Activated CD4-positive, alpha-beta T cell treated with anti-CD3 and anti-CD28 coated beads, Interleukin-2, Interleukin-4, amounts not matched to agents 100 ng/mL and 50 ng/mL, durations not matched to agents 16 hours and 8 hours (primary cell): Measurements from ENCODE around the gene HOXC9.

Experiments used
- DNase-seq: peaks from one replicate; pipeline ENCODE4 v3.0.0-alpha.2; 2020; ENCODE audit warnings: low spot score

The HOXC9 gene

DNA sequence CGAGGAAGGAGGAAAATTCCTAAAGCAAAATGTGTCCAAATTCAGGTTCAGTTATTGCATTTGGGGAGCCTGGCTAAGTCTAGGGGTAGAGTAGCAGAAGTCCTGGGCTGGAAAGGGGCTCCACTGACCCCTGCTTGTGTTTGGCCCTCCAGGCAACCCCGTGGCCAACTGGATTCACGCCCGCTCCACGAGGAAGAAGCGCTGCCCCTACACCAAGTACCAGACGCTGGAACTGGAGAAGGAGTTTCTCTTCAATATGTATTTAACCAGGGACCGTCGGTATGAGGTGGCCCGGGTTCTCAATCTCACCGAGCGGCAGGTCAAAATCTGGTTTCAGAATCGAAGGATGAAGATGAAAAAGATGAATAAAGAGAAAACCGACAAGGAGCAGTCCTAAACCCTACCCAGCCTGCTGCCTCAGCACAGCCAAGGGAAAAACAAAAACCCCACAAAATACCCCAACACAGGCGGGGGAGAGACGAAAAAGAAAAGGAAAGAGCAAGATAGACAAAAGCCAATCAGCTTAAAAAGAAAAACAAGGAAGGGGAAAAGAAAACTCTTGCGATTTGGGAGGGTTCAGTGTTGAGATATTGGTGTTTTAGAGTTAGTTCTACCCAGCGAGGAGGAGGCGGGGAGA lies 2.4 kb downstream of the HOXC9 start:
- DNase-seq = no peak

DNA sequence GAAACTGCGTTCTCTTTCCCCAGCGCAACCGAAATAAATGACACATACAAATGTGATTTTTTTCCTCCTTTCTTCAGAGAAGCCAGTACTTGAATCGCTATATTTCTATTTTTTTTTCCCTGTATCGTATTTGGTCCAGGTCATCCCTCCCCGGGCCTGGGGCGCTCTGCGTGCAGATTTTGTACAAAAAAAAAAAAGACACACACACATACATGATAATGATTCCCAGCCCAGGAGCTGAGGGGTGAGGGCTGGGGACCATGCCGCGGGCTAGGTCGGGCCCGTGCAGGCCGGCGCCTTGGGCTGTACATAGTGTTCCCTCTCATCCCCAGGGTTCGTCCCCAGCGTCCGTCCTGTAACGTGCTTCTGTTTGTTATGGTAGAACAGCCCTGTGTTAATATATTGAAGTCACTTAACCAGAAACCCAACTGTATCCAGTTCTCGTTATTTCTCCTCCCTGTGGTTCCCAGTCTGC lies 3.0 kb downstream of the HOXC9 start:
- DNase-seq = no peak

DNA sequence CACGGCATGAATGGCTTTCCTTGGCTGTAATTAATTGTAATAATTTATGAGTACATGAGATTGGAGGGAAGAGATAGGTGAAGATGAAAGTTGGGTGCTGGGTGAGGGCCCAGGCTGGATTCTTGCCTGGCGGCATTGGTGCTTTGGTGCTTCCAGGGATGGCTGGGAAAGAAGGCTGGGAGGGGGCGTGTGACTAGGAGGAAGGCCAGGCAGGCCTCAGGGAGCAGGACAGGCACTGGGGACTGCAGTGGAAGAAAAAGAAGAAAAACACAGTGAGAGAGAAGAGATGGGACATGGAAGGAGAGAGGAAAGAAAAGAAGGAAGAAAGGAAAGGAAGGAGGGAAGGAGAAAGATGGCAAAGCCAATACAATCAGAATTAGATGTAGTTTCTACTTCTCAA lies 3.7 kb downstream of the HOXC9 start:
- no peak for DNase-seq

DNA sequence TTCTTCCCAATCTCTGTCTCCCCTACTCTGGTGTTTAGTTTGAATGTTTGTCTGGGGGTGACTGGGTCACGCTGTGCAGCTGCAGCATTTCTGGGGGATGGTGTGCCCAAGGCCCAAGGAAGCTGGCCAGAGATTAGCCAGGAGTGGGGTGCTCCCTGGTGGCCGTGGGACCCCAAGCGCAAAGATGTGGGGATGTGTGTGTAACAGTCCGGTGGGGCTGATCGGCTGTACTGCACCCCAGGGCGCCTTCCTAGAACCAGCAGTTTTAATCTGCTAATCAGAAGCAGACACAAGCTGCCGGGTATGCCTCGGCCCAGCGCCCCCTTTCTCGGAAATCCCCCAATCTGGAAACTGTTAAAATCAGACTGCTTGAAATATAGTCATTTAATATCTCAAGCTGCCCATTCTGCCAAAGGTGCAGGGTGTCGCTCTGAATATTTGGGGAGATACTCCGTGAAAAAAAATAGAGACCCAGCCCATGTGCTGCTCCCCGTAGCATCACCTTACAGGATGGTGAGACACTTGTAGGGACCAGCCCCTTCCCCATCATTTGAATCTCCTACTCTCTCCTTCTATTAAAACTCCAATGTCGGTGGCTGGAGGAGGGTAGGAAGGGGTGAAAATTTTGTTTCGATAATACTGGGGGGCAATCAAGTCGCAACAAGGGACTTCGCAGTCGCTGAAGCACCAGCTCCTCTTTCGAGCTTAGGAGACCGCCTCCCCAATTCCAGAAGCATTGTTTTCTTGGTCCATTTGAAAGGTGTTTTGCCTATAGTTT lies 4.3 kb downstream of the HOXC9 start:
- DNase-seq = no peak

DNA sequence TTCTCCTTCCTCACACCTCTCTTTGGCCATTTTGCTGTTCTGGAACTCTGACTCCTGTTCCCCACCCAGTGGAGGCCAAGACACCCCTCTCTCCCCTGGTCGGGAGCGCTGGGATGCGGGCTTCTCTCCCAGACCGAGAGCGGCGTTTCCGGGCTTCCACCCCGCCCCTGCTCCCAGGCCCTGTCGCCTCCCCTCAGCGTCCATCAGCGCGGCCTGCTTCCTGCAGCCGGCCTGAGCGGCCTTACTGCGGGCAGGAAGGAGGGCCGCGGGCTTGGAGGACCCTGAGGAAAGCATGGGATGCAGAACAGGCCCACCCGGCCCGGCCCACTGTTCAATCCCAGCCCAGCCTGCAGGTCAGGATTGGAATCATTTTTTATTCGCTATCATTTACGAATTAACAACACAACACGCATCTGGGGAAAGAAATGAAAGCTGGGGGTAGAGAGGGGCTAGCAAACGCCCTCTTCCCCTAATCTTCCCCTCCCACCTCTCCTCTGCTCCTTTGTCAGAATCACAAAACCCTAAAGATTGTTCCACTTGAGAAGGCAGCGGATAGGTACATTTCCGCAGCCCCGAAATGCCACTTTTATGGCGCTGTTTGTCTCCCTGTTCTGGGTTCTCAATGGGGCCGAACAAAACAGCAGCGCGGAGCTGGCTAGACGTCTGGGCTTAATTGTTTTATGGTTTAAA lies 5.0 kb downstream of the HOXC9 start:
- DNase-seq = no peak

DNA sequence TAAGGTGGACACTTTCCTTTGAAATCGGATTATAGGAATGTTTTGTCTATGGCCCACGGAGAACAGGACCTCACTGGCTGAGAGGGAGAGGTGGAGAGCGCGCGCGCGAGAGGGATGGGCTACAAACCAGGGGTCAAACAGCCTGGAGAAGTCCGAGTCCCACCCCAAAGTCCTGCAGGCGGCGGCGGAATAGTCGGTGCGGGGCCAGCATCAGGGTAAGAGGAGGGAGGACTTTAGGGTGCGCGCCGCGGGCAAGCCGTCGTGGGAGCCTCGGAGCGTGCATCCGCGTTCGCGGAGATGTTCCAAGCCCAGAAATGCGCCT lies 5.5 kb downstream of the HOXC9 start:
- no peak for DNase-seq

DNA sequence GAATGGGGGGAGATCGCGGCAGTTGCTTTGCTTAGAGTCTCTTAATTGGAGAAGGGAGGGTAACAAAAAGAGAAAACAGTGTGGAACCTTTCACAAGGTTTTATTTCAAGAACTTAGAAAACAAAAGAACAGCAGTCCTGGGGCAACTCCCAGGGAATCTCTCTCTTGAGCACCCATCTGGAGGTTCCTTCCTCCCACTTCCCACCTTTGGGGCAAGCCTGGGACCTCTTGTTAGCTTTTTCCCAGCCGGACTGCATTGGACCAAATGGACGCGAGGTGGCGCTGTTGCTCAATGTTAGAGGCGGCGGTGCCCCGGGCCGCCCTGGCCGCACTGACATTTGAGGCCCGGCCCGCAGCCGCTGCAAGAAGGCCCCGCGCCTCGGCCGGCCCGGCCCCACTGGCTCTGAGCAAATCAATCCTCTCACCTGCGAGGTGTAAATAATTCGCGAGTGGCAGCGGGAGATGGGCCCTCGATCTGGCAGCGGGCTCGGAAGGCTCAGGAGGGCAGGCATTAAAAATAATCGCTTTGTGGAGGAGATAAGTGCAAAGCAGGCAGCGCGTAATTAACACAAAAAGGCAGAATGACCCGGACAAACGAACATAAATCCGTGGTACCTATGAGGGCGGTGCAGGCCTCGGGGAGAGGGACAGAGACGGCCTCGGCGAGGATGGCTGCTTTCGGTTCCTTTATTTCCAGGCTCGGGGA lies 6.0 kb downstream of the HOXC9 start:
- DNase-seq = peak; percentile 82

DNA sequence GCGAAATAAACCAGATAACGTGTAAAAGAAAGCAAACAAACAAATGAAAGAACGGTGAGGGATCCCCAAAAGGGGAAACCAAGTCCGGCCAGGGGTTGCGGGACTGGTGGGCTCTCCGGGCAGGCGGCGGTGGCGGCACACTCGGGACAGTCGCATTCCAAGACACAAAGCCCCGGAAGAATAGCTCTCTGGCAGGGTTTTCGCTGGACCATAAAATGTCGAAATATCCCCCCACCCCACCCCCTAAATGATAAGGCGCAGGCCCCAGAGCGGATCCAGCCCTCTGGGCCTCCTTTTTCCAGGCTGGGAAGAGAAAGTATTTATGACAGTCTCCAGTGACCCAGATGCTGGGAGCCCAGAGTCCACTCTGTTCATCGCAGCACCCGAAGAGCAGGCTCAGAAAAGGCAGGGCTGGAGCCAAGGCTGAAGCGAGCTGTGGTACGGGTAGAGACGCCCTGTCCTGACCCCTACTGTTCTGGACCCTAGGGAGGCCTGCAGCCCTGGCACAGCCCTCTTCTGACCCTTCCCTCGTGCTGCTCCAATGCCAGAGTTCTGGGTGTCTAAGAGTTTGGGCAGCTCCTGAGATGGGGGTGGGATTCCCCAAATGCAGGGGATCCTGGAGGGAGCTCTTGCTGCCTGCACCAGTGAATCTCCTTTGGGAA lies 6.7 kb downstream of the HOXC9 start:
- DNase-seq = no peak

DNA sequence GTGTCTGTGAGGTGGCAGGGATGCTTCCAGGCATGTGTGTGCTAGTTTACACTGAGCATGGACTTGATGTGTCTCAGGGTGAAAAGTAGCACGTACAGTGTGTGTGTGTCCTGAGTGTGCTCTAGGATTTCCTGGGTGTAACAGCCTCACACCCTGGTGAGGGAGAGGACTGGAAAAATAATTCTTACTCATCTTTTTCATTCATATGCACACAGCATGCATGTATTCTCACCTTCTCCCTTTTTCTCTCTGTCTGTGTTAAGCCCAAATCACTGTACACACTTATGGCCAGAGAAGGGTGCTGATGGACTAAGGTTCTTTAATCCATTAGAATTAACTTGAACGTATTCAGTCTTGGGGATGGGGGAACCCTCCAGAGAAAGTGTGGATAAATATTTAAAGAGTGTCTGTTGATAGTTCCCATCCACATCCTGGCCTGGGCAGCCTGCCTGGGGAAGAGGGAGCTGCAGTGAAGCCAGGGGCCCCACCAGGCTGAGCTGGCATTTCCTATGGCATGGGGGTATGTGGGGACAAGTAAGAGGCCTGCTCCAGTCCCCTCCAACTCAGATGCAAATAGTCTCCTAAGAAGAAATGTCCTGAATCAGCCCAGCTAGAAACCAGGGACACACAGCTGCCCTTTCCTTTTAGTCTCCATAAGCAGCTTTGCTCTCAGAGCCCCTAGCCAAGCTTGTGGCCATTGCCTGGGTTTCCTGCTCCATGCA lies 7.7 kb downstream of the HOXC9 start:
- DNase-seq = no peak

DNA sequence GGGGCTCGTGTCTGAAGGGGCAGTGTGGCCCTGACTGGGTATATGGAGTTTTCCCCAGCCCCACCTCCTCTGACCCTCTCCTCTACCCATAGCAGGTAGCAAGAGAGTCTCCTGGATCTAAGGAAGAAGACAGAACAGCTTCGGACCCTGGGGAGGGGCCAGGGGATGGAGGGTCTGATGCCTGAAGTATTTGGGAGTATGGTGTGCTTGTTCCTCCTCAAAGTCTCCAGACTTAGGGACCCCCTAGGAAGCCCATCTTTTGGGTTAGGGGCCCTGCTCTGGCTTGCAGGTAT lies 8.2 kb downstream of the HOXC9 start:
- no peak for DNase-seq

DNA sequence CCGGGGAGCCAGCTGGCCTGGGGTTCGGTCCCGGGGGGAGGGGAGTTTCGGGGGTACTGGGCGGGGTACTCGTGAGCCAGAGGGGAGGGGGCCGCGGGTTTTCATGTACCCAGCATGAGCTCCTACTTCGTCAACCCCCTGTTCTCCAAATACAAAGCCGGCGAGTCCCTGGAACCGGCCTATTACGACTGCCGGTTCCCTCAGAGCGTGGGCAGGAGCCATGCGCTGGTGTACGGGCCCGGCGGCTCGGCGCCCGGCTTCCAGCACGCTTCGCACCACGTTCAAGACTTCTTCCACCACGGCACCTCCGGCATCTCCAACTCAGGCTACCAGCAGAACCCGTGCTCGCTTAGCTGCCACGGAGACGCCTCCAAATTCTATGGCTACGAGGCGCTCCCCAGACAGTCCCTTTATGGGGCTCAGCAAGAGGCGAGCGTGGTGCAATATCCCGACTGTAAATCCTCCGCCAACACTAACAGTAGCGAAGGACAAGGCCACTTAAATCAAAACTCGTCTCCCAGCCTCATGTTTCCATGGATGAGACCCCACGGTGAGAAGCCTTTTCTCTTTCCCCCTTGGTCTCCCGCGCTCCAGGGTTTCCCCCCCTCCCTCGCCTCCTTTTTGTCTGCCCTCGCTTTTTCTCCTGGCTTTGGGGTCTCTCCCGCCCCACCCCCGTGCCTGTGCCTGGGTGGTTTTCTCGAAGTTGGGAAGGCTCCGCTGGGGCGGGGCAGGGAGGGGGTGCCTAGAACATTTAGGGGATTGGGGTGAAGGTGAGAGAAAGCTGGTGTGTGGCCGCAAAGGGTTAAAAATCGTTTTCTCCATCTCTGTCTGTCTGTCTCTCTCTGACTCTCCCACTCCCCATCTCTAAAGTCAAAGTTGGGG lies 9.5 kb downstream of the HOXC9 start:
- no peak for DNase-seq

DNA sequence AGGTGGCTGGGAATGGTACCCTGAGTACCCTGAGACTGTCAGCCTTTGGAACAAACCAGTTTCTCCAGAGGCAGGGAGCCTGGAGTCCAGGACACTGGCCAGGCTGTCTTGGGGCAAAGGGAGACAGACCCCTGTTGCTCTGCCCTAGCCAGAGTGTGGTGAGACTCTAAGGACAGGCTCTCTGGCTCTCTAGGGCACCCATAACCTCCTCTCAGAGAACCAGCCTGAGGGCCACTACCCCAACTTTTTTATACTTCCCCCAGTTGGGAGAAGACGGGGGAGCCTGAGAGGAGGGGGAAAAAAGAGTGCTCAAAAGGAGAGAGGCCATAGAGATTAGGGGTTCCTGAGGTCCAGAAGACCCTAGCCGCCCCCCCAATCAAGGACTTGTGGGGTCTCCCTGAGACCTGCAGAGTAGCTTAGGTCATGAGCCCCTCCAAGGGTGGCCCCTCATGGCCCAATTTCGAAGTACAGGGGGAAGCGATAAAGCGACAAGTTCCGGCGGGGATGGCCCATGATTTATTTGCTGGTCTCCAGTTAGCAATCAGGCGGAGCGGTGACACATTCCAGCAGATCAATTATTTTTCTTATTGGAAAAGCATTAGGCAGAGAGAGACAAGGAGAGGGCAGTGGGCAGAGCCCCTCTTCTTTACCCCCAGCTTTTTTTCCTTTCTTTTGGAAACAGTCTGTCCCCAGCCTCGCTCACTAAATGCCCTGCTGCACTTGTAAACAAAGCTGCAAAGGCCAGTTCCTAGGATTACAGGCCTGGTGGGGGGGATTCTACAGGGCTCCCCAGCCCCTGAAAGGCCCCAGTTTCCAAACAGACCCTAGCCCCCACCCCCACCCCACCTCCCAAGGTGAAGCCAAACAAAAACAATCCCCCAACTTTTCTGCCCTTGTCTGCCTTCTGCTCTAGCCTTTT lies 10.4 kb downstream of the HOXC9 start:
- no peak for DNase-seq

DNA sequence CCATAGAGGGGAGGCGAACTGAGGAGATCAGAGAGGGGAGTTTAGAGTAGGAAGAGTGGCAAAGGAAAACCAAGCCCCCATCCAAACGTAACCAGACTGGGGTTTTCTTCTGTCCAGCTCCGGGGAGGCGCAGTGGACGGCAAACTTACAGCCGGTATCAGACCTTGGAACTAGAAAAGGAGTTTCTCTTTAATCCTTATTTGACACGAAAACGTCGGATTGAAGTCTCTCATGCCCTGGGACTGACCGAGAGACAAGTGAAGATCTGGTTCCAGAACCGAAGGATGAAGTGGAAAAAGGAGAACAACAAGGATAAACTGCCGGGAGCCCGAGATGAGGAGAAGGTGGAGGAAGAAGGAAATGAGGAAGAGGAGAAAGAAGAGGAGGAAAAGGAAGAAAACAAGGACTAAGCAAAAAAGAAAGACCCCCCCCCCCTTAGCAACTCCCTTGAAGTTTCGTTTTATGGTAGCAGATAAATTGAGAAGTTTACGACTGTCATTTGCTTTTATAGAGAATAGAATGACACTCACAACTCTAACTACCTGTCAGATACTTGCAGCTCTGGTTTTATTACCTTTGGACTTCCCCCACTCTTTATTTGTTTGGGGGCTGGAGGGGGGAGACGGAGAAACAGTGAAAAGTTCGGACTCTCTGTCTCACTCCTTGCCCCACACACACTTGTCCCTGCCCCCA lies 11.2 kb downstream of the HOXC9 start:
- no peak for DNase-seq

DNA sequence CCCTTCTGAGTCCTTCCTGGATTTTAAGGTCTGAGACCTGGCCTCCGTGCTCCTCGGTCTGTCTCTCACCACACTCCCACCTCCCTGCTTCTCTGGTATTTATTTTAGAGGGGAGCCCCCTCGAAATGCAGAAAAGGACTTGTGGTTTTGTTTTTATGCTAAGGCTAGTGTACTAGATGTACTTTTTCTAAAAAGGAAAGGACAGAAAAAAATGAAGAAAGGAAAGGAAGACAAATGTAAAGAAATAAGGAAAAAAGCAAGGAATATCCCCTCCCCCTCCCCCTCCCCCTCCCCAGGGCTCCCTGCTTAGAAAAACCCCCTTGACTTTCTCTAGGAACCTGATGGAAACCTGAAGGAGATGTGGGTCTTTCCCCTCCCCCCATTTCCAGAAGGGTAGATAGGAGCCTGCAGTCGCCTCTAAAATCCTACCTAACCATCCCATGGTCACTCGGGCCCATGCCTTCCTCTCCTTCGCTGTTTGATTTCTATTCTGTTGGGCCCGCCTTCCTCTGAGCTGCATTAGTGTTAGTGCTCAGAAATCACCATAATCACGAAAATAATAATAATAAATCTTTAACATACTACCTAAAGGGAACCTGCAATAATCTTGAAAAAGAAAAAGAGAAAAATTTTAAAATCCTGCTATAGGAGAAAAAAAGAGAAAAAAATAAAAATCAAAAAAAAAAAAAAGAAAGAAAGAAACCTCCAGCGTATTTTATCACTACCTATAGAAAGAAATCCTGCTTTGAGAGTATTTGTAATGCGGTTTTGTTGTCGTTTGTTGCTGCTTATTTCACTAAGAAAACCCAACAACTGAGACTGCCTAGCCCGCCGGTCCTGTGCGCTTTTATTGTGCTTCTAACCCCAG lies 11.9 kb downstream of the HOXC9 start:
- DNase-seq = no peak

DNA sequence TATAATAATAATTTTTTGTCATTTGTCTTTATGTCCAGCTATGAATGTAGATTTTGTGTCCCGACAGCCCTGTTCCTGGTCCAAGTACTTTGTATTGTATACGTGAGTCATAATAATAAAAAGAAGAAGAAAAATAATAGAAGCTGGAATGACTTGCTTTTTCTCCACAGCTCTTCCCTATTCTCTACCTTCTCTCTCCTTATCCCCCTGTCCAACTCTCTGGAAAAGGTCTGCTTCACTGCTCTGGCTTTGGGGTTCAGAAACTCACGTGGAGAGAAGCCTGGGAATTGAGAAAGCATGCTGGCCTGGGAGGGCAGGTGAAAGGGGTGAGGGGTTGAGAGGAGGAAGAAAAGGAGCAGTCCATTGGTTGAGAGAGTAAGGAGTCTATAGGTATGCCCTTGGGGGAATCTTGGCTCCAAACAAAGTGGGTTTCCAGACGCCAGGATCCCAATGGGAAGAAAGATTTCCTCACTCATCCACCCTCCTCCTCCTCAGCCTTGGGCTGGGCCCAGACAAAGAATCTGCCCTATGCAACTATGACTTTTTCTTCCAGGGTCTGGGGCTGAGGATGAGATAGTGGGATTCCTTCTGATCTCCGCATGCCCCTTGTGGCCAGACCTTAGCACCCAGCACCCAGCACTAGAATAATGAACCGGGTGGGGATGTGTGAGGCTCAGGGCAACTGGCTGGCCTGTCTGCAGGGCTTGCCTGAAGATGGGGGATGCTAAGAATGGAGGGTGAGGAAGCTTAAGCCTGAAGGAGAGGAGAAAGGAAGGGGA lies 12.9 kb downstream of the HOXC9 start:
- no peak for DNase-seq

DNA sequence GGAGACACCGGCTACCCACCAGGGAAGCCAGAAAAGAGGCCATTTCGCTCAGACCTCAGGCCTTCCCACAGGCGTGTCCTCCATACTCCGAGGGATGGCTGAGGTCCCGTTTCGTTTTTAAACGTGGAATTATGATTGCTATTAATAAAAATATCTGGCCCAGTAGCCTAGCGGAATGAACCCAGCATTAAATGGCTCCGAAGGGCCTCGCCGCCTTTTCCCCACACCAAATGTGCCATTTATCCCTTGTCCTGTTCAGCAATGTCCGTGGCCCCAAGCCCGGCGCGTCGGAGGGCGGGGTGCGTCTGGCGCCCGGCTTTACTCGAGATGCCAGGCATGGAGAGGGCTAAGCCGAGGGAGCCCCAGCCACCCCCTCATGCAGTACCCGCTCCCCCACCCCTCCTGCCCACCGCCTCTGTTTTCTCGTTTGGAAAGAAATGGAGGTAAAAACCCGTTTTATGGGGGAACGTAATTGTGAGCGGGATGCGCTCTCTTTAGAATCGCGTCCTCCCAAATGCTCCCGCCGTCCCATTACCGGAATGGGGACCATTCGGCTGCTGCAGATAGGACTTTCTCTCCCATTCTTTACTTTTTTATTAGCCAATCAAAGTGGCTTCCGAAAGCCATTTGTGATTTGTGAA lies 14.5 kb downstream of the HOXC9 start:
- DNase-seq = no peak
